ENCODE data around the gene GDPGP1.

Gene GDPGP1

GRCh38 chr15:90241343-90242192 is 7.6 kb downstream of the GDPGP1 start:
- H3K4me3 ChIP-seq (ENCODE audit: low read depth, low read length), result no peak overlapping the region
- CTCF ChIA-PET, result interaction anchor here (1.8 kb wide), 1 partner anchor 8 kb away, joined by 8 read pairs; the partner anchor contains the start of genes CIB1 and GDPGP1
- TF ChIP-seq CTCF (IDR thresholded peaks at IDR 0.05; ENCODE audit: insufficient read depth, low read length, missing control alignments), result no peak
- no peak for DNase-seq (ENCODE audit: low read depth, low spot score)
- POLR2A ChIA-PET, result no interaction called here

DNA sequence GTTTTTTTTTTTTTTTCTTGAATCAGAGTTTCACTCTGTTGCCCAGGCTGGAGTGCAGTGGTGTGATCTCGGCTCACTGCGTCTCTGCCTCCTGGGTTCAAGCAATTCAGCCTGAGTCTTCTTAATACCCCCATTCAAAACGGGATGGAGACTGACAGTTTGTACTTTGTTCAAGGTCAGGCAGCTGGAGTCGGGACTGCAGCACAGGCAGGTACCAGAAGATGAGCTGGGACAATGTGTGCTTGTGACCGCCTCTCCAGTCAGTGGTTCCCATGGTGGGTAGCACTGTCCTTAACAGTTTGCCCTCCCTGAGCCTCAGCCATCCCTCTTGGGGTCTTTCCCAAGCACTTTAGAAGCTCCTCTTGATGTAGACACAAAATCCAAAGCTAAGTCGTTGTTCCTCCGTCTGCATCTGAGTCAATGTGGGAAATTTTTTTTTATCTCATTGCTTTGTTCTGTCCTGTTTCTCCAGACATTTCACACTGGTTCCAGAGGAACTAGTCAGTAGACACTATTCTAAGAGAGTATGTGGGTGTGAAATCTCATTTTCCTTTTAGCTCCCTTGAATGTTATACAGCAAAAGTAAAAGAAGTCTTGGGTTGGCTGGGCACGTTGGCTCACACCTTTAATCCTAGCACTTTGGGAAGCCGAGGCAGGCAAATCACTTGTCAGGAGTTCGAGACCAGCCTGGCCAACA is 10.1 kb downstream of the GDPGP1 start:
- TF ChIP-seq CTCF (IDR thresholded peaks at IDR 0.05; ENCODE audit: insufficient read depth, low read length, missing control alignments), result no peak
- ChIA-PET CTCF (interaction anchor here (1.6 kb wide), 2 partner anchors 13 to 41 kb away, joined by 3 read pairs; no protein-coding TSS in a partner anchor), POLR2A (no interaction called here)
- DNase-seq (ENCODE audit: low read depth, low spot score), result no peak
- H3K4me3 ChIP-seq (ENCODE audit: low read depth, low read length), result no peak overlapping the region

GRCh38 chr15:90248789-90249202 is 14.8 kb downstream of the GDPGP1 start:
- DNase-seq (ENCODE audit: low read depth, low spot score), result no peak

GRCh38 chr15:90249203-90249863 is 15.3 kb downstream of the GDPGP1 start, which contains the start of gene TTLL13:
Gene TTLL13 (plus strand): TSS chr15:90249556. CDS start chr15:90250631, 1,075 bp downstream.
- POLR2A ChIA-PET, result interaction anchor here (1.4 kb wide), 1 partner anchor 16 kb away, joined by 4 read pairs; the partner anchor contains the start of genes CIB1 and GDPGP1
- peak; percentile 12 for DNase-seq (ENCODE audit: low read depth, low spot score)
- no peak for TF ChIP-seq CTCF (IDR thresholded peaks at IDR 0.05; ENCODE audit: insufficient read depth, low read length, missing control alignments)
- CTCF ChIA-PET, result interaction anchor here (0.9 to 2.9 kb wide), 6 partner anchors 11 to 52 kb away, joined by 3 to 13 read pairs (median 4); partner anchors contain the start of genes CIB1, GDPGP1 and NGRN
- H3K4me3 ChIP-seq (ENCODE audit: low read depth, low read length), result peak within 1 kb of the TSS; percentile 70

More at GRCh38 chr15:90248789-90249202, 14.8 kb downstream of the GDPGP1 start:
- no peak for TF ChIP-seq CTCF (IDR thresholded peaks at IDR 0.05; ENCODE audit: insufficient read depth, low read length, missing control alignments)
- ChIA-PET POLR2A (interaction anchor here (1.4 kb wide), 1 partner anchor 15 kb away, joined by 4 read pairs; the partner anchor contains the start of genes CIB1 and GDPGP1), CTCF (interaction anchor here (0.9 to 2.9 kb wide), 8 partner anchors 11 to 637 kb away, joined by 3 to 13 read pairs (median 4); partner anchors contain the start of genes CIB1, GDPGP1 and NGRN)
- H3K4me3 ChIP-seq (ENCODE audit: low read depth, low read length), result no peak overlapping the region

DNA sequence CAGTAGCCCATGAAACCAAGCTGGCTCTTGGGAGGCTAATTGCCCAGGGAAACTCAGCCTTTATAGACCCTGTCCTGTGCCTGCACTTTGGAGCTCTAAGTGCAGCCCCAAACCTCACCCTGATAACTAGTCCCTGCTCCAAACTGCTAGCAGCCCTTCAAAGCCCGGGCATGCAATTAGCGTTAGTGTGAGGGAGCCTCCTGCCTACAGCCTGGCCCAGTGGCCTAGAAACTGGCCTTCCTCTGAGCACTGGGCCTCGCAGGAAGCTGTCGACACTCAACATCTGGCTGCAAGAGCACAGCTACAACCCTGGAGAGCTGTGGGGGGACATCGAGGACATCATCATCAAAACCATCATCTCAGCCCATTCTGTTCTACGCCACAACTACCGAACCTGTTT is 23.8 kb downstream of the GDPGP1 start:
- H3K4me3 ChIP-seq (ENCODE audit: low read depth, low read length), result no peak overlapping the region
- ChIA-PET POLR2A (no interaction called here), CTCF (no interaction called here)
- no peak for TF ChIP-seq CTCF (IDR thresholded peaks at IDR 0.05; ENCODE audit: insufficient read depth, low read length, missing control alignments)
- DNase-seq (ENCODE audit: low read depth, low spot score), result no peak

Data from AG04449 (cell line).